HCT116 (cell line): ENCODE results near the gene S1PR3. TPM values are rescaled to one million over a fixed set of nuclear protein-coding genes. Genes with fewer than 3 reads are reported as not detected.

ENCODE experiments used
- ATAC-seq: fragments of 200-7000 bp; cut with Tn5 transposase; 2 replicates; pipeline ENCODE4 v1.9.1; 2020; ENCODE audit warnings: mild to moderate bottlenecking, moderate library complexity
- BruUV-seq: library from RNA; stranded (reverse); fragments of 400-500 nt; replicated peaks from 2 replicates; lab custom pipeline; 2021; lab: Mats Ljungman, UMichigan
- CTCF ChIA-PET: fragments of 300-600 bp; sonication (Branson Sonifier 250); formaldehyde crosslinking; loops from one replicate; lab custom pipeline; 2021; ENCODE audit warnings: antibody characterized with exemption; lab: Charles Lee
- POLR2A ChIA-PET: fragments of 300-600, 350-600 bp; sonication (Branson Sonifier 250); formaldehyde crosslinking; loops from one replicate; lab custom pipeline; 2021; ENCODE audit warnings: antibody characterized with exemption; lab: Charles Lee
- RAD21 ChIA-PET, 2 experiments: fragments of 300-600 bp; sonication (Branson Sonifier 250); formaldehyde crosslinking; loops; one replicate each; lab custom pipeline; 2023; ENCODE audit warnings: low total read pairs in 2 of 2; ENCODE audit not compliant: uncharacterized antibody in 2 of 2, unreplicated experiment in 2 of 2, low non-redundant PET in 1 of 2; lab: Charles Lee
- DNase-seq: peaks from one replicate; pipeline ENCODE4 v3.0.0-alpha.2; 2010; ENCODE audit warnings: low read depth, low spot score
- H2AFZ ChIP-seq: fragments of 200-600 bp; shearing (Covaris generic), sonication (generic); 2 replicates; pipeline ENCODE4 v1.6.1; 2017; ENCODE audit warnings: low read depth, mixed run types, mixed read lengths, antibody characterized with exemption, low read length; ENCODE audit not compliant: poor library complexity, severe bottlenecking
- H3K27ac ChIP-seq: 2 replicates; pipeline ENCODE4 v1.5.1; 2012; ENCODE audit warnings: low read depth, low read length
- H3K27me3 ChIP-seq: fragments of 200-600 bp; sonication (generic); 2 replicates; pipeline ENCODE4 v1.6.1; 2016; ENCODE audit warnings: mixed run types, low read length, mixed read lengths; ENCODE audit not compliant: insufficient read depth
- H3K36me3 ChIP-seq, 2 experiments: fragments of 200-500 bp in 1 of 2; fragments of 200-600 bp in 1 of 2; sonication (Bioruptor generic) in 1 of 2; sonication (generic) in 1 of 2; 2 replicates each; pipeline versions ENCODE4 v1.5.1 to v1.6.1; 2014 to 2016; ENCODE audit warnings: low read length in 2 of 2, inconsistent platforms in 1 of 2, mixed read lengths in 1 of 2, mixed run types in 1 of 2; ENCODE audit not compliant: insufficient read depth in 2 of 2, control insufficient read depth in 1 of 2
- H3K4me1 ChIP-seq, 2 experiments: fragments of 200-600 bp in 1 of 2; sonication (generic) in 1 of 2; 2 replicates each; pipeline versions ENCODE4 v1.5.1 to v1.6.1; 2012 to 2017; ENCODE audit warnings: low read length in 2 of 2, inconsistent platforms in 1 of 2, mild to moderate bottlenecking in 1 of 2, mixed read lengths in 1 of 2, mixed run types in 1 of 2, moderate library complexity in 1 of 2; ENCODE audit not compliant: insufficient read depth in 2 of 2, control insufficient read depth in 1 of 2
- H3K4me2 ChIP-seq: fragments of 200-600 bp; sonication (generic); 2 replicates; pipeline ENCODE4 v1.6.1; 2017; ENCODE audit warnings: mixed run types, low read length, mixed read lengths
- H3K4me3 ChIP-seq, 2 experiments: fragments of 200-600 bp in 1 of 2; sonication (generic) in 1 of 2; replicated peaks in 1 of 2; 2 replicates each; pipeline ENCODE4 v1.5.1; 2011 to 2016; ENCODE audit warnings: low read length in 2 of 2, control low read depth in 1 of 2, low read depth in 1 of 2, mild to moderate bottlenecking in 1 of 2, mixed read lengths in 1 of 2, mixed run types in 1 of 2
- H3K79me2 ChIP-seq: fragments of 200-600 bp; sonication (generic); 2 replicates; pipeline ENCODE4 v1.6.1; 2017; ENCODE audit warnings: mild to moderate bottlenecking, mixed run types, low read length, moderate library complexity, mixed read lengths; ENCODE audit not compliant: insufficient read depth
- H3K9ac ChIP-seq: fragments of 200-600 bp; sonication (generic); 2 replicates; pipeline ENCODE4 v1.6.1; 2016; ENCODE audit warnings: low read length, mixed read lengths
- H3K9me2 ChIP-seq: fragments of 200-600 bp; sonication (generic), shearing (Covaris generic); 2 replicates; pipeline ENCODE4 v1.6.1; 2017; ENCODE audit warnings: mixed run types, mild to moderate bottlenecking, moderate library complexity; ENCODE audit not compliant: insufficient read depth
- H3K9me3 ChIP-seq, 2 experiments: fragments of 200-500 bp in 1 of 2; fragments of 200-600 bp in 1 of 2; sonication (Bioruptor generic) in 1 of 2; sonication (generic) in 1 of 2; 2 replicates each; pipeline ENCODE4 v1.6.1; 2014 to 2017; ENCODE audit warnings: low read length in 2 of 2, mixed read lengths in 2 of 2, inconsistent platforms in 1 of 2, low read depth in 1 of 2, mild to moderate bottlenecking in 1 of 2, mixed run types in 1 of 2, moderate library complexity in 1 of 2; ENCODE audit not compliant: control insufficient read depth in 1 of 2, insufficient read depth in 1 of 2
- H4K20me1 ChIP-seq: fragments of 200-600 bp; sonication (generic), shearing (Covaris generic); 2 replicates; pipeline ENCODE4 v1.6.1; 2017; ENCODE audit warnings: mixed run types, mild to moderate bottlenecking, moderate library complexity; ENCODE audit not compliant: insufficient read depth
- CBX3 ChIP-seq: IDR thresholded peaks from 2 replicates; pipeline ENCODE4 v1.6.1; 2012; ENCODE audit warnings: low read depth
- CEBPB ChIP-seq: IDR thresholded peaks from 2 replicates; pipeline ENCODE4 v1.6.1; 2012; ENCODE audit warnings: low read depth
- CTCF ChIP-seq, 3 experiments: fragments of 200-600 bp in 1 of 3; sonication (generic) in 1 of 3; IDR thresholded peaks in 2 of 3; conservative IDR thresholded peaks in 1 of 3; 2 replicates each; pipeline ENCODE4 v1.5.1; 2012 to 2017; ENCODE audit warnings: low read depth in 2 of 3, low read length in 2 of 3, antibody characterized with exemption in 1 of 3, borderline replicate concordance in 1 of 3, control low read depth in 1 of 3, mild to moderate bottlenecking in 1 of 3, mixed read lengths in 1 of 3, mixed run types in 1 of 3, moderate library complexity in 1 of 3; ENCODE audit not compliant: insufficient read depth in 1 of 3
- EZH2 ChIP-seq: fragments of 200-600 bp; sonication (generic); IDR thresholded peaks from 2 replicates; pipeline ENCODE4 v1.6.1; 2017; ENCODE audit warnings: antibody characterized with exemption, mixed run types
- MAX ChIP-seq: IDR thresholded peaks from 2 replicates; pipeline ENCODE4 v1.6.1; 2012
- POLR2AphosphoS5 ChIP-seq: IDR thresholded peaks from 2 replicates; pipeline ENCODE4 v1.6.1; 2011; ENCODE audit warnings: mild to moderate bottlenecking, low read depth, low read length, moderate library complexity
- SIN3A ChIP-seq: IDR thresholded peaks from 2 replicates; pipeline ENCODE4 v1.6.1; 2012; ENCODE audit warnings: low read depth
- SP1 ChIP-seq: IDR thresholded peaks from 2 replicates; pipeline ENCODE4 v1.6.1; 2012; ENCODE audit warnings: low read depth
- SRF ChIP-seq: IDR thresholded peaks from 2 replicates; pipeline ENCODE4 v1.6.1; 2012; ENCODE audit warnings: low read depth
- TCF7L2 ChIP-seq: IDR thresholded peaks from 2 replicates; pipeline ENCODE4 v1.7.0; 2011; ENCODE audit warnings: borderline replicate concordance, inconsistent platforms; ENCODE audit not compliant: insufficient read depth, insufficient read length; ENCODE audit errors: extremely low read depth
- YY1 ChIP-seq: IDR thresholded peaks from 2 replicates; pipeline ENCODE4 v1.6.1; 2011; ENCODE audit warnings: low read length, low read depth, moderate library complexity, mild to moderate bottlenecking; ENCODE audit not compliant: insufficient replicate concordance; ENCODE audit errors: extremely low read depth
- ZFX ChIP-seq: fragments of 450-650 bp; IDR thresholded peaks from 2 replicates; pipeline ENCODE4 v1.6.1; 2017
- intact Hi-C: fragments of 100-400 bp; cut with micrococcal nuclease; formaldehyde crosslinking; loops from 2 replicates; pipeline ENCODE4 v1.10.0; 2022
- total RNA-seq: library from RNA; stranded (reverse); gene quantifications from one replicate; pipeline ENCODE4 v1.2.1, GENCODE V29; 2021; ENCODE audit not compliant: unreplicated experiment

The S1PR3 gene
- total RNA-seq, 1 experiment from 2014 or later = 0.07 TPM

DNA sequence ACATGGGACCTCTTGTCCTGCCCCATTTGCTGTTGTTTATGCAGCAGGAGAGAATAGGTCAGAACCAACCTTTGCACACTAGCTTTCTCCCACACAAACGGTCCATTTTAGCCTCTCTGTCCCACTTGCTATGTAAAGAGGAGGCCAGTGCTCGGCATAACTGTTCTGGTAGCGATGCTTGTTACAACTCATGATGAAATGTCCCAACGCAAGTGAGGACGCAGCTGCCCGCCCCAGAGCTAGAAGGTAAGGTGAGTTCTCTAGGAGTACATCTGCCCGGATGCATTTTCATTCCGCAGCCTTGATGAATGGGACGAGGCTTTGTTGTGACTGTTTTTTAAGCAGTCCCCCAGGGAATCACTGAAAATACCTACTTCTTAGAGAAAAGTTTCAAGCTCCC, 14.1 kb downstream of the S1PR3 start:
- no TSS peak for BruUV-seq
- Histone ChIP-seq H3K79me2 (no peaks in the 10 kb centered on the region), H3K9ac (no peak overlapping the region), H3K27ac (no peak overlapping the region), H3K4me2 (no peak overlapping the region), H3K4me3 (no peak overlapping the region), H3K36me3 (no peaks in the 10 kb centered on the region), H3K9me3 (no peaks in the 10 kb centered on the region), H3K27me3 (peaks cover 12% of the 10 kb centered on the region), H3K9me2 (no peaks in the 10 kb centered on the region), H2AFZ (no peak overlapping the region), H3K4me1 (peaks cover 0 to 8% of the 10 kb centered on the region in 2 experiments; a peak in 1 of 4 replicates), H4K20me1 (no peaks in the 10 kb centered on the region)
- ChIA-PET CTCF (no interaction called here), POLR2A (no interaction called here), RAD21 (no interaction called here)
- ATAC-seq = no peak
- DNase-seq = no peak
- TF ChIP-seq SP1 (no peak), SIN3A (no peak), YY1 (no peak), ZFX (no peak), CBX3 (no peak), CEBPB (no peak), POLR2AphosphoS5 (no peak), SRF (no peak), MAX (no peak), CTCF (IDR thresholded peaks at IDR 0.05 in 2 of 3, conservative IDR thresholded peaks at IDR 0.05 in 1 of 3; ENCODE audit: borderline replicate concordance in 1 of 3, insufficient read depth in 1 of 3, low read depth in 2 of 3, low read length in 2 of 3) (no peak), EZH2 (no peak), TCF7L2 (no peak)
- intact Hi-C loops = loop anchor here (10.0 kb wide), 3 partner anchors 281 to 1321 kb away; no protein-coding TSS in a partner anchor
